Sigmoid colon (tissue), 7 donors: ENCODE measurements around the gene NTN1. TPM values are rescaled to one million over a fixed set of nuclear protein-coding genes. Genes with fewer than 3 reads are reported as not detected.
A peak's percentile ranks its signal among the peaks of the same experiment; 100 is the strongest.
"Not testable (repeated sequence)": the region's sequence is repeated elsewhere in the genome, so short reads cannot be mapped to it uniquely, and the experiment has no call there.

ENCODE experiments used
- DNase-seq: peaks from one replicate; pipeline ENCODE4 v3.0.0-alpha.2; 2019
- H3K27ac ChIP-seq, 4 donors: fragments of 200-600 bp; sonication (generic); one replicate each; pipeline ENCODE4 v1.5.1; 2016 to 2019; ENCODE audit warnings: mild to moderate bottlenecking in 1 of 4
- H3K27me3 ChIP-seq, 3 donors: fragments of 200-600 bp; sonication (generic); one replicate each; pipeline ENCODE4 v1.5.1; 2019; ENCODE audit warnings: mild to moderate bottlenecking in 1 of 3
- H3K36me3 ChIP-seq, 4 donors: fragments of 200-600 bp; sonication (generic); one replicate each; pipeline ENCODE4 v1.5.1; 2016 to 2019
- H3K4me1 ChIP-seq, 4 donors: fragments of 200-600 bp; sonication (generic); one replicate each; pipeline ENCODE4 v1.5.1; 2017 to 2019
- H3K4me3 ChIP-seq, 4 donors: fragments of 200-600 bp; sonication (generic); one replicate each; pipeline ENCODE4 v1.5.1; 2017 to 2019; ENCODE audit warnings: mild to moderate bottlenecking in 2 of 4, moderate library complexity in 1 of 4
- H3K9me3 ChIP-seq, 4 donors: fragments of 200-600 bp in 3 of 4; sonication (generic) in 3 of 4; one replicate each; pipeline versions ENCODE4 v1.5.1 to v1.6.1; 2013 to 2019
- EP300 ChIP-seq, 4 donors: sonication (generic); formaldehyde crosslinking; IDR thresholded peaks; one replicate each; pipeline ENCODE4 v1.6.1; 2017; ENCODE audit warnings: antibody characterized with exemption in 4 of 4
- POLR2A ChIP-seq, 2 donors: fragments of 450-650 bp; IDR thresholded peaks; one replicate each; pipeline ENCODE4 v1.6.1; 2016; ENCODE audit warnings: antibody characterized with exemption in 2 of 2, mild to moderate bottlenecking in 2 of 2, moderate library complexity in 2 of 2
- POLR2AphosphoS5 ChIP-seq, 4 donors: sonication (generic); formaldehyde crosslinking; IDR thresholded peaks; one replicate each; pipeline ENCODE4 v1.6.1; 2017; ENCODE audit warnings: antibody characterized with exemption in 4 of 4
- WGBS, 2 donors: extraction: QIAGEN DNeasy Blood & Tissue Kit; methylation state at CpG; one replicate each; pipeline ENCODE4 v1.1.7; 2013; 5-methylcytosine and 5-hydroxymethylcytosine counted together
- intact Hi-C: fragments of 100-400 bp; cut with DNase I; formaldehyde crosslinking; loops from one replicate; pipeline ENCODE4 v1.15.1; 2023
- polyA plus RNA-seq, 3 donors: library from polyadenylated mRNA; stranded (reverse); fragments of 200-250 nt; gene quantifications; one replicate each; pipeline ENCODE4 v1.2.3, GENCODE V29; 2013
- total RNA-seq, 4 donors: library from RNA; depleted of rRNA; stranded (reverse); fragments of >200 nt; gene quantifications; one replicate each; pipeline ENCODE4 v1.1.0, GENCODE V29; 2016
- TF ChIP-seq, protein P1 (sequence below), 4 experiments: fragments of 450-650 bp in 3 of 4; fragments of 200-600 bp in 1 of 4; IDR thresholded peaks; one replicate each; pipeline ENCODE4 v1.5.1; 2016 to 2019; ENCODE audit warnings: antibody characterized with exemption in 4 of 4, mild to moderate bottlenecking in 3 of 4, moderate library complexity in 2 of 4
- donor health status: healthy with polysubstance abuse.
- donor health status: Bipolar disorder and iron deficiency.
- donor health status: healthy.

The NTN1 gene
- total and polyA plus RNA-seq, 7 donors, result 0.69 to 20.3 (median 10.5) TPM

DNA sequence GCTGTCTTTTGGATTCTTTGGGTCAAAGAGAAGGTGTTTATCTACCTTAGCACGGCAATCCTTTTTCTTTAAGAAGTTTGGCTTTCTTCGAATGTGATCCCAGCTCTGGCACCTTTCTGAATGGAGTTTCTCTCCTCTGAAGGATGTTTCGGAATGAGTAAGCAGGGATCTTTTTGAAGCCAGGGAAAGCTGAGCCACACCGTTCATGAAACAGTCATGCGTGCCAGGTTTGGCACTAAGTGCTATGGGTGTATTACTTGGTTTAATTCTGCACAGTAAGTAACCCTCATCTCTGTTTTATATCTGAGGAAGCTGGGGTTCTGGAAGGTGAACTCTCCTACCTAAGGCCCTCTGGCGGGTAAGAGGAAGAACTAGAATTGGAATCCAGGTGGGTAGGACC is 234.5 kb downstream of the NTN1 start:
- Histone ChIP-seq H3K9me3 (no peaks in the 10 kb centered on the region), H3K27ac (no peak overlapping the region), H3K4me1 (peaks cover 0 to 9% (median 3%) of the 10 kb centered on the region in 4 donors), H3K27me3 (no peaks in the 10 kb centered on the region), H3K4me3 (no peak overlapping the region), H3K36me3 (no peaks in the 10 kb centered on the region)
- 66 to 90% methylated on average over 6 of the region's 6 CpGs for WGBS, 2 donors
- TF ChIP-seq, protein P1, sequence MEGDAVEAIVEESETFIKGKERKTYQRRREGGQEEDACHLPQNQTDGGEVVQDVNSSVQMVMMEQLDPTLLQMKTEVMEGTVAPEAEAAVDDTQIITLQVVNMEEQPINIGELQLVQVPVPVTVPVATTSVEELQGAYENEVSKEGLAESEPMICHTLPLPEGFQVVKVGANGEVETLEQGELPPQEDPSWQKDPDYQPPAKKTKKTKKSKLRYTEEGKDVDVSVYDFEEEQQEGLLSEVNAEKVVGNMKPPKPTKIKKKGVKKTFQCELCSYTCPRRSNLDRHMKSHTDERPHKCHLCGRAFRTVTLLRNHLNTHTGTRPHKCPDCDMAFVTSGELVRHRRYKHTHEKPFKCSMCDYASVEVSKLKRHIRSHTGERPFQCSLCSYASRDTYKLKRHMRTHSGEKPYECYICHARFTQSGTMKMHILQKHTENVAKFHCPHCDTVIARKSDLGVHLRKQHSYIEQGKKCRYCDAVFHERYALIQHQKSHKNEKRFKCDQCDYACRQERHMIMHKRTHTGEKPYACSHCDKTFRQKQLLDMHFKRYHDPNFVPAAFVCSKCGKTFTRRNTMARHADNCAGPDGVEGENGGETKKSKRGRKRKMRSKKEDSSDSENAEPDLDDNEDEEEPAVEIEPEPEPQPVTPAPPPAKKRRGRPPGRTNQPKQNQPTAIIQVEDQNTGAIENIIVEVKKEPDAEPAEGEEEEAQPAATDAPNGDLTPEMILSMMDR (IDR thresholded peaks at IDR 0.05), result no peak
- TF ChIP-seq POLR2A (IDR thresholded peaks at IDR 0.05) (no peak), EP300 (IDR thresholded peaks at IDR 0.05) (no peak), POLR2AphosphoS5 (IDR thresholded peaks at IDR 0.05) (no peak)
- intact Hi-C loops, result no loop called here
- no peak for DNase-seq

DNA sequence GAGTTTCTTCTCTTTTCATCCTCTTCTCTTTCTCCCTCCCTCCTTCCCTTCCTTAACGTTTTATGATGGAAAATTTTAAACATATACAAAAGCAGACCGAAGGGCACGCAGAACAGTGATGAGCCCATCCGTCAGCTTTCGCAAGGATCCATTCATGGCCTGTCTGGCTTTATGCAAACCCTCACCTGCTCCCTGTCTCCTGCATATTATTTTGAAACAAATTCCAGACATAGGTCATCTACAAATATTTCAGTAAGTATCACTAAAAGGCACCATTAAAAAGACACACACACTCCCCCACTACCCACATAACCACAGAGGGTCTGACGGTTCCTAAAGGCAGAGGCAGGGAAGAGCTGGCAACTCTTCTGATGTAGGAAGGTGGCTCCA is 235.0 kb downstream of the NTN1 start:
- 62 to 72% methylated on average over 6 of the region's 6 CpGs for WGBS, 2 donors
- H3K4me1 ChIP-seq, result peaks cover 0 to 9% (median 3%) of the 10 kb centered on the region in 4 donors
- no peaks in the 10 kb centered on the region for H3K9me3 ChIP-seq
- intact Hi-C loops, result no loop called here
- H3K4me3 ChIP-seq, result no peak overlapping the region
- TF ChIP-seq, protein P1 (IDR thresholded peaks at IDR 0.05), result no peak
- no peak for TF ChIP-seq POLR2A (IDR thresholded peaks at IDR 0.05)
- no peak for TF ChIP-seq EP300 (IDR thresholded peaks at IDR 0.05)
- no peak for TF ChIP-seq POLR2AphosphoS5 (IDR thresholded peaks at IDR 0.05)
- peak overlapping the region in 1 of 4 donors; percentile 56 for H3K27ac ChIP-seq
- no peak for DNase-seq
- H3K27me3 ChIP-seq, result no peaks in the 10 kb centered on the region
- H3K36me3 ChIP-seq, result no peaks in the 10 kb centered on the region

DNA sequence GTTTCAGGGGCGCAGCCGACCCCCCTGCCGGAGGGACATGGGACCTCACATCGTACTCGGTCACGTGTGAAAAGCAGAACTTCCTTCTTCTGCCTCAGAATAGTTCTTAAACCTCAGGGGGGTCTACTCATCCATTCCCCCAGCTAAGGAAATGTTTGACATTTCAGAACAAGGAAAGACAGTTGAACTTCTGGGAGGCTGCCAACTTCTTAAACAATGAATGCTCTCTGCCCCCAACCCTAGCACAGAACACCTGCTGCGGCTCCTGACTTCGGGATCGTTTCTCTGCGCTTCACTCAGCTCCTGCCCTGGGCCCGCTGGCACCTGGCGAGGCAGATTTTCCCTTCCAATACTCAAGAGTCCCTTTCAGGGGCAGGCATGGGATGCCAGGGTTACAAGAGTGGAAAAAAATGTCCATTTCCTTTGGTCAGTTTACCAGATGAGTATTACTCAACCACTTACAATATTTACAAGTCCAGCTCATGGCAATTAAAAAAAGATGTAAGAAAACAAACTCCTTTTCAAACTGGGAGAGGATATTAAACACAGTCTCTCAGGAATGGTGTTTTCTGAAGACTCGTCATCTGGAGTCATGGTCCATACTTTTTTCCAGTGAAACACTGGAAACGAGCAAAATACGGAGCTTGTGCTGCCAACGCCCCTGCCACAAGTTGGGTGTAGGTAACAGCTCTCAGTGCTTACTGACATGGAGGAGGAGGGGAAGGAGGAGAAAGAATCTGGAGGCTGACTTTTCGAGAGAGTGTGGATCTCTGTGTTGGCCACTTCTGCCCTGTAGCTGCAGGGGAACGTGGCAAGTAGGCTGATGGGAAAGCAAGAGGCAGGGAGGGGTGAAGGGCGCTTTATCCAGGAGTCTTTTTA is 235.7 kb downstream of the NTN1 start:
- Histone ChIP-seq H3K4me3 (no peak overlapping the region), H3K4me1 (peaks cover 0 to 9% (median 3%) of the 10 kb centered on the region in 4 donors), H3K9me3 (no peaks in the 10 kb centered on the region), H3K36me3 (no peaks in the 10 kb centered on the region), H3K27me3 (no peaks in the 10 kb centered on the region), H3K27ac (peak overlapping the region in 2 of 4 donors; percentile 3 to 56)
- TF ChIP-seq POLR2A (IDR thresholded peaks at IDR 0.05) (no peak), EP300 (IDR thresholded peaks at IDR 0.05) (no peak), POLR2AphosphoS5 (IDR thresholded peaks at IDR 0.05) (no peak)
- TF ChIP-seq, protein P1 (IDR thresholded peaks at IDR 0.05), result no peak
- DNase-seq, result no peak
- 13 to 37% methylated on average over 19 of the region's 19 CpGs for WGBS, 2 donors
- intact Hi-C loops, result no loop called here

DNA sequence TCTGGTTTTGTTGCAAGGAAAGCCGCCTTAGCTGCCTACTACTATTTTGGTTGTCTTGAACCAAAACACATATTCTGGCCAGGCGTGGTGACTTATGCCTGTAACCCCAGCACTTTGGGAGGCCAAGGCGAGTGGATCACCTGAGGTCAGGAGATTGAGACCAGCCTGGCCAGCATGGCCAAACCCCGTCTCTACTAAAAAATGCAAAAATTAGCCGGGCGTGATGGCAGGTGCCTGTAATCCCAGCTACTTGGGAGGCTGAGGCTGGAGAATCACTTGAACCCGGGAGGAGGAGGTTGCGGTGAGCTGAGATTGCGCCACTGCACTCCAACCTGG is 236.3 kb downstream of the NTN1 start:
- H3K9me3 ChIP-seq, H3K4me3 ChIP-seq, H3K4me1 ChIP-seq, H3K36me3 ChIP-seq, intact Hi-C loops, DNase-seq, H3K27me3 ChIP-seq: not testable (repeated sequence)
- H3K27ac ChIP-seq, result peak overlapping the region in 1 of 4 donors; percentile 56
- WGBS, 2 donors, result 87 to 95% methylated on average over 9 of the region's 9 CpGs

- Histone ChIP-seq H3K4me3 (no peak overlapping the region), H3K27ac (peak overlapping the region in 1 of 4 donors; percentile 56), H3K27me3 (no peaks in the 10 kb centered on the region), H3K9me3 (no peaks in the 10 kb centered on the region), H3K4me1 (peaks cover 0 to 9% (median 3%) of the 10 kb centered on the region in 4 donors), H3K36me3 (no peaks in the 10 kb centered on the region)
- no peak for DNase-seq
- intact Hi-C loops, result no loop called here
- TF ChIP-seq POLR2AphosphoS5 (IDR thresholded peaks at IDR 0.05) (no peak), POLR2A (IDR thresholded peaks at IDR 0.05) (no peak), EP300 (IDR thresholded peaks at IDR 0.05) (no peak)
- TF ChIP-seq, protein P1 (IDR thresholded peaks at IDR 0.05), result no peak
- WGBS, 2 donors, result 75 to 87% methylated on average over 15 of the region's 15 CpGs
Measured at GRCh38 chr17:9258115-9259015, 237.1 kb downstream of the NTN1 start.
